AG09319 (cell line): ENCODE results near the gene GNPTAB.
A peak's percentile ranks its signal among the peaks of the same experiment; 100 is the strongest.

ENCODE experiments used
- DNase-seq: peaks from one replicate; pipeline ENCODE4 v3.0.0-alpha.2; 2010; ENCODE audit warnings: low read depth; ENCODE audit errors: extremely low read depth
- TF ChIP-seq, protein P1 (sequence below): IDR thresholded peaks from 2 replicates; pipeline ENCODE4 v1.5.1; 2011; ENCODE audit warnings: low read depth, mild to moderate bottlenecking, inconsistent platforms, low read length, moderate library complexity

The GNPTAB gene

DNA sequence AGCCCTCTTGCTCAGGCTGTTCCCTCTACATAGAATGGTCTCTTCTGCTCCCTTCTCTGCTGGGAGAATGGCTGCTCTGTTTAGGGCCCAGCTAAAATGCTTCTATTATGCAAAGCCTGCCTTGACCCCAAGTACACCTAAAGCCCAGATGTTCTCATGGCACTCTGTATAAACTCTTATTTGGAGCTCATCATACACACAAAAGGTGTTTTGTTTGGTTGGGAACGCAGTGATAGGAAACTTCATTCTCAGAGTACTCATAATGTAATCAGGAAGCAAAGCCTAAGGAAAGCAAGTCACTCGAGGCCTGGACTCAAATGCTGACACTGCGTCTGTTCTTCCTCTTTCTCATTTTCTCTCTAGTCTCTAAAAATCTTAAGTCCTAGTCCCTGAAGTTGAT is 53.3 kb downstream of the GNPTAB start:
- TF ChIP-seq, protein P1, sequence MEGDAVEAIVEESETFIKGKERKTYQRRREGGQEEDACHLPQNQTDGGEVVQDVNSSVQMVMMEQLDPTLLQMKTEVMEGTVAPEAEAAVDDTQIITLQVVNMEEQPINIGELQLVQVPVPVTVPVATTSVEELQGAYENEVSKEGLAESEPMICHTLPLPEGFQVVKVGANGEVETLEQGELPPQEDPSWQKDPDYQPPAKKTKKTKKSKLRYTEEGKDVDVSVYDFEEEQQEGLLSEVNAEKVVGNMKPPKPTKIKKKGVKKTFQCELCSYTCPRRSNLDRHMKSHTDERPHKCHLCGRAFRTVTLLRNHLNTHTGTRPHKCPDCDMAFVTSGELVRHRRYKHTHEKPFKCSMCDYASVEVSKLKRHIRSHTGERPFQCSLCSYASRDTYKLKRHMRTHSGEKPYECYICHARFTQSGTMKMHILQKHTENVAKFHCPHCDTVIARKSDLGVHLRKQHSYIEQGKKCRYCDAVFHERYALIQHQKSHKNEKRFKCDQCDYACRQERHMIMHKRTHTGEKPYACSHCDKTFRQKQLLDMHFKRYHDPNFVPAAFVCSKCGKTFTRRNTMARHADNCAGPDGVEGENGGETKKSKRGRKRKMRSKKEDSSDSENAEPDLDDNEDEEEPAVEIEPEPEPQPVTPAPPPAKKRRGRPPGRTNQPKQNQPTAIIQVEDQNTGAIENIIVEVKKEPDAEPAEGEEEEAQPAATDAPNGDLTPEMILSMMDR, result no peak
- DNase-seq, result no peak

DNA sequence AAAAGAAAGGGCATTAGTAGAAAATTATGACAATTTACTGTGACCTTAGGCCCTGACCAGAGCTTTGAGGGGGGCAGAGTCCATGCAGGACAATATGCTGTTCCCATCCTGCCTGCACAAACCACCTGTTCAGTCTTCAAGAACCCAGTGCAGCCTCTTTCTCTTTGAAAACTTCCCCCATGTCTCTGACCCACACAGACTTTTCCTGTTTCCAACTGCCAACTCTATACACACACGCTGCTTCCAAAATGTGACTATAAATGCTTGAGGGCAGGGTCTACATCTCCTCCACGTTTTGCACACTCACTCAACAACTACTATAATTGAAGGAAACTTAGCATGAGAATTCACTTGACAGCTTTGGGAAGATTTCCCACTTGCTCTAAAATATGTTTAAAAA is 54.9 kb downstream of the GNPTAB start:
- TF ChIP-seq, protein P1, result no peak
- no peak for DNase-seq

DNA sequence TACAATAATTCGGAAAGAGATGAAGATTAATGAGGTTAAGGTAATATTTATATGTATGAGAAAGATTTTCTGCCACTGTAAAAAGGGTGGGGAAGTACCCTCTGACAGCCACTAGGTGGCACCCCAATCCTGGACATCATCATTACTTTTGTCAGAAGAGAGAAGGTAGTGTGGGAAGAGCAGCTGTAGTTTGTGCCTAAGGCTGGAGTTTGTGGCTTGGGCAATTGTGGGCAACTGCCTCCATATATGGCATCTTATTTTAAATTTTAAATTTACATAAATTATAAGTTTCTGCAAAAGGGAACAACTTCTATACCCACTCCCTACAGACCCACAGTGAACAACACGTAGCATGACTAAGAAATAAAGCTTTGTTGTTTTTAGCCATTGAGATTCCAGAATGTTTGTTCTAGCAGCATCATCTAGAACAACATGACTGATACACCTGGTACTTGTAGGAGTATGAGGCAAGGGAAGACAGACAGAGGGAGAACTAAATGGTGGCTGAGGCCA is 57.1 kb downstream of the GNPTAB start:
- peak; percentile 39 for DNase-seq

DNA sequence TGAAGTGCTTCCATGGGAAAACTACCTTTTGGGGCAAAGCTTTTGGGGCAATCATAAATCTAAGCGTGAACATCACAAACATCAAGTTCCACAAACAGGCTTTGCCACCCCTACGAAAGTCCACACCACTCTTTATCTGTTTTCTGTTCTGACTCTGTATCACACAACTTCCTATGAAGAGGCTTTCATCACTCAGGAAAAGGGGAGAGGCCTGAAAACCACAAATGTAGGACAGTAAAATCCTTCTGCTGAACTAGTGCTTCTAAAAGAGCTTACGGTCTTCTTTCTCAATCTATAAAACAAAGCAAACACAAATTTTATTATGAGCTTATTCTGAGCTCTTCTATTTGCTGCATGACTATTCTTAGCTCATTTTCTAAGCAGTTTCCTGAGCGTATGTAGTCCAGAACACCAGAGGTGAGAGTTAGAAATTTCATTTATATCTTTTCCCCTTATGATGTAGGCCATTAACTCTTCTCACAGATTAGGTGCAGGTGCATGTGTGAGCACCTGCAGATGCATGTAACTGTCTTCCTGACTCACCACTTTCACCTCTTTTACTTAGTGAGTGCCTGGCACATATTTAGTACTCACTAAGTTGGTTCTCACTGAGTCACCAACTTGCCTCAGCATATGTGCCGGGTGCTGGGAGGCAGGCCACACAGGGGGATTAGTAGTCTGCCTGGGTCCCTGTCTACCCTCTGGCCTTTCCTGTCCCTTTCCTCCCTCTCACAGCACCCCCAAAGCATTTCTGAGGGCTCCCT is 58.6 kb downstream of the GNPTAB start:
- no peak for DNase-seq
- TF ChIP-seq, protein P1, result no peak

More for the DNA sequence above, 57.1 kb downstream of the GNPTAB start:
- TF ChIP-seq, protein P1, result peak; percentile 85

DNA sequence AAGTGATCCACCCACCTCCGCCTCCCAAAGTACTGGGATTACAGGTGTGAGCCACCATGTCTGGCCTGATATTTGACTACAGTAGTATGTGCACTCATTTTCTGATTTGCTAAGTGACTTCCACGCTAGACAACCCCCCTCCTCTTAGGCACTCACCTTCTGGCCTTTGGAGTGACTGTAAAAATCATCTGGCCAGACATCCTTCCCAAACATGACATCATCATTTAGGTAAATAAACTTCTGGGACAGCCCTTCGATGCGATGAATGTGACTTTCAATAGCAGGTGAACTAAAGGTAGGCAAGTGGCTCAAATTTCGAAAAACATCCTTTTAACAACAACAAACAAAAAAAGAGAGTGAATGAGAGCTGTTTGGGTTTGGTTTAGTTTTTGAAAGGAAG is 60.9 kb downstream of the GNPTAB start:
- TF ChIP-seq, protein P1, result no peak
- no peak for DNase-seq

DNA sequence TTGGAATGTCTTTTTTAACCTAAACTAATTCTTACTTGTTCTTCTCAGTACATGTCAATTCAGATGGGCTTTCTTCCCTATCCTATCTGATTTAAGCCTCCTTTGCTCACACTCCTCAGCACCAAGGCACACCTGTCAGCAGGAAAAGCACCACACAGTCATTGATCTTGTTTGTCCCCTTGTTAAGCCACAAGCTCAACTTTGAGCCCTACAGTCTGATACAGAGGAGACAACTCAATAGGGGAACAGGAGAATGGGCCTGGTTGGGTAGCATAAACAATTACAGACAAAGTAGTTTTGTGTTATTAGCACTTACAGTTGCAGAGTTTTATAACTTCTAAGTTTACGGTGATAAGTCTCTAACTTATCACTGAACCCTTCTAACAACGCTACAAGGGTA is 62.0 kb downstream of the GNPTAB start:
- TF ChIP-seq, protein P1, result no peak
- DNase-seq, result no peak

DNA sequence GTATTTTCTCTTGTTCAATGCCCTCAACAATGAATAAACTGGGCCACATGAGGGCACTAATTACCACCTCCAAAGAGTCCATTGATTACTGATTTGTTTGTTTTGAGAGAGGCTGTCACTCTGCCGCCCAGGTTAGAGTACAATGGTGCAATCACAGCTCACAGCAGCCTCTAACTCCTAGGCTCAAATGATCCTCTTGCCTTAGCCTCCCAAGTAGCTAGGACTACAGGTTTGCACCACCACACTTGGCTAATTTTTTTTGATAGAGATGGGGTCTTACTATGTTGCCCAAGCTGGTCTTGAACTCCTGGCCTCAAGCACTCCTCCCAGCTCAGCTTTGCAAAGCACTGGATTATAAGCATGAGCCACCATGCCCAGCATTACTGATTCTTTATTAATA is 63.2 kb downstream of the GNPTAB start:
- TF ChIP-seq, protein P1, result no peak
- no peak for DNase-seq
